ENCODE measurements around the gene HEATR5B.
"Not testable (repeated sequence)": the region's sequence is repeated elsewhere in the genome, so short reads cannot be mapped to it uniquely, and the experiment has no call there.

HEATR5B gene

DNA sequence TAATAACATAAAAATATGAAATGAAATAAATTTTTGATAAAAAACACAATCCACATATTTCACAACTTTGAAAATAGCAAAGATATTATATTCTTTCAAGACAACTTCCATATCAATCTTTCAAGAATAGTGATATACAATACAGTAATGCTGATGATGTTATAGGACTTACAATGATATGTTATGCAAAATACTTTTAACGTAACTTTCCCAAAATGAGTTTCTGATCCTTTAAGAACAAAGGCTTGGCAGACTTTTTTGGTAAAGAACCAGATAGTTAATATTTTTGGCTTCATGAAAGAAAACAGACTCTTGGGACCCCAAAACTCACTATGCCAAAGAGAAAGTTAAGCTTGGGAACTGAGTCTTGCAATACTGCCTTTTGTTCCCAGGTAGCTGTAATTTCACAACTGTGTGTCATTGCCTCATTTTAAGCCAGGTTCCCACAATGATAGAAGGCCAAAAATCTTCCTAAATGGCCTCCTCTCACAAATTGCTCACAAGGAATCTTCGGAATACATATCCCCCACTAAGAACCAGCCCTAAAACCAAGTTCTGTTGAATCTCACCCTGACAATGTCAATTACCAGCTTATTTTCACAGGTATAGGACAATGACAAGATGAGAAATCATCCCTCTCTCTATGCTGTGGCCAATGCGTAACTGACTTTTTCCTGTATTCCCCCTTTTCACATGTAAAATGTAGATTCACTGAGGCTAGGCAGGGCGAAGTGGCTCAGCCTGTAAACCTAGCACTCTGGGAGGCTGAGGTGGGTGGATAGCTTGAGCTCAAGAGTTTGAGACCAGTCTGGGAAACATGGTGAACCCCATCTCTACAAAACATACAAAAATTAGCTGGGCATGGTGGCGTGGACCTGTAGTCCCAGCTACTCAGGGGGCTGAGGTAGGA lies 63.0 kb downstream of the HEATR5B start:
- no peaks in the 10 kb centered on the region for H3K4me1 ChIP-seq (ENCODE audit: control insufficient read depth, insufficient read depth, low read length)
- no CpG with 5 or more reads among the region's 5 CpGs for WGBS (ENCODE audit: insufficient coverage, insufficient read length)
- H3K9me3 ChIP-seq (ENCODE audit: control insufficient read depth, insufficient read depth, low read length): no peaks in the 10 kb centered on the region
- DNase-seq (ENCODE audit: low read depth, low spot score): no peak
- H3K27ac ChIP-seq (ENCODE audit: low read length): no peak overlapping the region
- H3K4me3 ChIP-seq (ENCODE audit: low read length): no peak overlapping the region
- no peaks in the 10 kb centered on the region for H3K36me3 ChIP-seq (ENCODE audit: control insufficient read depth, insufficient read depth, low read length)
- H3K27me3 ChIP-seq (ENCODE audit: control insufficient read depth, insufficient read depth, low read length): no peaks in the 10 kb centered on the region

DNA sequence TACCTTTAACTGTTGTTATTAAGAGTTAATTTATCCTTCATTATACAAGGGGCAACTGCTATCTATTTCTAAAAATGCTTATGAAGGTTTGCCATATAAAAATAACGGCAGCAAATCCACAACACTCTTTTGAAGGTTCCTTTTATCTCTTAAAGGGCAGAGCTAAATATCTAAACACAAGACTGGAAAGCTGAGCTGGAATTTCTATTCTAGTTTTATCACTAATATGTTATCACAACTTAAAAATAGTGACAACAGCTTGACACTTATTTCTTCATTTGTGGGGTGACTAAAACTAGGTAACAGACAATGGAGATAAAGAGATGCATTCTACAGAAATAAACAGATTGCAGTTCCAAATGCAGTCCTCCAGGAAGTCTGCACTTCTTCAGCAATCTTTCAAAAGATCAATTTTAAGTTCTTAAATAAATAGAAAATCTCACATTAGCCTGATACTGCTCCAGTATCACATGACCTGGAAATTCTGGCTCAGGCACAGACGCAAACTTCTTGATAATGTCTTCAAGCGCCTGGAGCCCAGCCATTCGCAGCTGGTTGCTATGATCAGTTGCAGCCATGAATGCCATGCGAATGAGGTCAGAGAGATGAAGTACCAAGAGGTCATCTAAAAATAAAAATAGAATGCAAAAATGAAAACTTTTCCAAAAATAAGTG lies 63.8 kb downstream of the HEATR5B start:
- no CpG with 5 or more reads among the region's 5 CpGs for WGBS (ENCODE audit: insufficient coverage, insufficient read length)
- no peak overlapping the region for H3K4me3 ChIP-seq (ENCODE audit: low read length)
- H3K36me3 ChIP-seq (ENCODE audit: control insufficient read depth, insufficient read depth, low read length): no peaks in the 10 kb centered on the region
- no peak overlapping the region for H3K27ac ChIP-seq (ENCODE audit: low read length)
- DNase-seq (ENCODE audit: low read depth, low spot score): no peak
- no peaks in the 10 kb centered on the region for H3K27me3 ChIP-seq (ENCODE audit: control insufficient read depth, insufficient read depth, low read length)
- no peaks in the 10 kb centered on the region for H3K9me3 ChIP-seq (ENCODE audit: control insufficient read depth, insufficient read depth, low read length)
- no peaks in the 10 kb centered on the region for H3K4me1 ChIP-seq (ENCODE audit: control insufficient read depth, insufficient read depth, low read length)

DNA sequence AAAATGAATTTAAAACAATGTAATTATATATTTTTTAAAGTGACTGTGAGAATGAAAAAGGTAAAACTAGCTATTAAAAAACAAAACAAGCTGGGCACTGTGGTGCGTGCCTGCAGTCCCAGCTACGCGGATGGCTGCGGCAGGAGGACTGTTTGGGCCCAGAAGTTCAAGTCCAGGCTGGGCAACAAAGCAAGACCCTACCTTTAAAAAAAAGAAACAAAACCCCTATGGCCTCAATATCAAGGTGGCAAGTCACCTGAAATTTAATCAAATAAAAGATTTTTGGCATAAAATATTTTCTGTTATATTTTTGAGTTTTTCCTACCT lies 70.9 kb downstream of the HEATR5B start:
- no peak for DNase-seq (ENCODE audit: low read depth, low spot score)
- Histone ChIP-seq H3K4me3 (ENCODE audit: low read length) (no peak overlapping the region), H3K27me3 (ENCODE audit: control insufficient read depth, insufficient read depth, low read length) (no peaks in the 10 kb centered on the region), H3K27ac (ENCODE audit: low read length) (no peak overlapping the region), H3K36me3 (ENCODE audit: control insufficient read depth, insufficient read depth, low read length) (peaks cover 3% of the 10 kb centered on the region; the same call in 1 of the 2 replicates), H3K9me3 (ENCODE audit: control insufficient read depth, insufficient read depth, low read length) (no peaks in the 10 kb centered on the region), H3K4me1 (ENCODE audit: control insufficient read depth, insufficient read depth, low read length) (no peaks in the 10 kb centered on the region)
- WGBS (ENCODE audit: insufficient coverage, insufficient read length): no CpG with 5 or more reads among the region's 4 CpGs

DNA sequence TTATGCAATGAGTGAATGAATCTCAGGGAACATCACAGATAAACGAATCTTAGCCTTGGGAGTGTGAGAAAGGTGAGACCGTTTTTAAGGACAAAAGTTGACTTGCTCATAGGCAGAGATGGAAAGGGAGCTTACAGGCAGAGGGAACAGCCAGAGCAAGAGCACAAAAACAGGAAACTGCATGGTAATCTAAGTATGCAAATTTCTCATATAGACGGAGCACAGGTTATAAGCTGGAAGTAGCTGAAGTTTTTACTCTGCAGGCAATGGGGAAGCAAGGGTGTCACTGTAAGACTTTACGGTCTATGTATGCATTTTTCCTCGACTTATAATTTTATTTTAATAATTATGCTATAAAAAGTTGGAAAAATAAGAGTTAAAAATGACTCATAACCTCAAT lies 73.0 kb downstream of the HEATR5B start:
- peaks cover 3% of the 10 kb centered on the region; the same call in 1 of the 2 replicates for H3K36me3 ChIP-seq (ENCODE audit: control insufficient read depth, insufficient read depth, low read length)

DNA sequence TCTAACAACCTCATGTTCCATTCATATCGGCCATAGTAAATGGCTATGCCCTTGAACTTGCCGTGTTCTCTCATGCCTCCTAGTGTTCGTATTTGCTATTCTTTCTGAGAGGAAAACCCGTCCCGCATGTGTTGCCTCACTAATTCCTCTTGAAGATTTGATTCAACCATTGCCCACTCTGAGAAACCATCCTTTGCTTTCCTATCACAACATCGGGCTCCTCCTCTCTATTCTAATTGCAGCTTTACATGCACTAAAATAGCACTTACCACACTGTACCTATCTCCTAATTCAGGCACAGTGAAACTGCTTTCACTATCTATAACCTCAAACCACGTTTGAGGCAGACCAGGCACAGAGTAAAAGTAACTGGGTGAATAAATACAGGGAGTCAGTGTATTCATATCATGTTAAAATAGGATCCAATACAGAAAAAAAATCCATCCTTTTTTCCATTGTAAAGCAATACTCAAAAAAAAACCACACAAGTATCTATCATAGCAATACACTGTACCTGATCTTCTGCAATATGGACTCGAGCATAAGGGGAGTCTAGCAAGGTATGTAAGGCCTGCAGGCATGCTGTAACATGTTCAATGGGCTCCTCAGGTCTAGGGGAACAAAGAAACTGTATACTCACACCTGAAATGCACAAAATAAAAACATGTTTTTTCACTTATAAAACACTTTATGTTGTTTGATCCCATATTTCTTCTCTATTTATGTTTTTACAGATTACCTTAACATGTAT lies 78.9 kb downstream of the HEATR5B start:
- H3K9me3 ChIP-seq (ENCODE audit: control insufficient read depth, insufficient read depth, low read length): no peaks in the 10 kb centered on the region
- WGBS (ENCODE audit: insufficient coverage, insufficient read length): no CpG with 5 or more reads among the region's 8 CpGs
- H3K27ac ChIP-seq (ENCODE audit: low read length): no peak overlapping the region
- no peak overlapping the region for H3K4me3 ChIP-seq (ENCODE audit: low read length)
- no peaks in the 10 kb centered on the region for H3K27me3 ChIP-seq (ENCODE audit: control insufficient read depth, insufficient read depth, low read length)
- H3K4me1 ChIP-seq (ENCODE audit: control insufficient read depth, insufficient read depth, low read length): no peaks in the 10 kb centered on the region
- H3K36me3 ChIP-seq (ENCODE audit: control insufficient read depth, insufficient read depth, low read length): no peaks in the 10 kb centered on the region; the same call in 1 of the 2 replicates
- DNase-seq (ENCODE audit: low read depth, low spot score): peak; percentile 13

More for the DNA sequence above, 73.0 kb downstream of the HEATR5B start:
- Histone ChIP-seq H3K4me3 (ENCODE audit: low read length) (no peak overlapping the region), H3K9me3 (ENCODE audit: control insufficient read depth, insufficient read depth, low read length) (no peaks in the 10 kb centered on the region), H3K27me3 (ENCODE audit: control insufficient read depth, insufficient read depth, low read length) (no peaks in the 10 kb centered on the region), H3K27ac (ENCODE audit: low read length) (no peak overlapping the region), H3K4me1 (ENCODE audit: control insufficient read depth, insufficient read depth, low read length) (no peaks in the 10 kb centered on the region)
- no peak for DNase-seq (ENCODE audit: low read depth, low spot score)
- no CpG with 5 or more reads among the region's 5 CpGs for WGBS (ENCODE audit: insufficient coverage, insufficient read length)

DNA sequence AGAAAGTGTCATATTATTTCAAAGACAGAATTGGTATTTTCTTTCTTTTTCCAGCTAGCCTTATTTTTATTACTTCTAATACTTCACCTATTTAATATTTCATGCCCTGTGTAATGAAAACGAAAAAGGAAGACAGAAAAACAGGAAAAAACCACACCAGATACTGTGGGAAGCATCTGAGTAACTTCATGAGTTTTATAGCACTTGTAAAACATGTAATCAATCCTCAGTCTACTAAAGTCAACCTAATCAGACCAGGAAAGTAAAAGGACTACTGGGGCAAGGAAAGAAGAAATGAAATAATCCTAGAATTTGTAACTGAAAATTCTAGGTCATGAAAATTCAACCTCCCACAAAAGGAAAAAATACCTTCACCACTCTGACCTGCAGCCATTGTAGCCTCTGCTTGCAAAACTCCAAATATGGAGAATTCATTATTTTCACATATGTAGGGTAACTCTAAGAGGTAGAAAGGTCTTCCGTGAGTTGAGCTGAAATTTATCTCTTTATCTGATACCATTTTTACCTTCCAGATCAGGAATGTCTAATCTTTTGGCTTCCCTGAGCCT lies 83.1 kb downstream of the HEATR5B start:
- Histone ChIP-seq H3K9me3 (ENCODE audit: control insufficient read depth, insufficient read depth, low read length) (no peaks in the 10 kb centered on the region), H3K27me3 (ENCODE audit: control insufficient read depth, insufficient read depth, low read length) (no peaks in the 10 kb centered on the region), H3K4me1 (ENCODE audit: control insufficient read depth, insufficient read depth, low read length) (no peaks in the 10 kb centered on the region), H3K27ac (ENCODE audit: low read length) (no peak overlapping the region), H3K36me3 (ENCODE audit: control insufficient read depth, insufficient read depth, low read length) (no peaks in the 10 kb centered on the region; the same call in 1 of the 2 replicates), H3K4me3 (ENCODE audit: low read length) (no peak overlapping the region)
- no peak for DNase-seq (ENCODE audit: low read depth, low spot score)
- no CpG with 5 or more reads among the region's 2 CpGs for WGBS (ENCODE audit: insufficient coverage, insufficient read length)

DNA sequence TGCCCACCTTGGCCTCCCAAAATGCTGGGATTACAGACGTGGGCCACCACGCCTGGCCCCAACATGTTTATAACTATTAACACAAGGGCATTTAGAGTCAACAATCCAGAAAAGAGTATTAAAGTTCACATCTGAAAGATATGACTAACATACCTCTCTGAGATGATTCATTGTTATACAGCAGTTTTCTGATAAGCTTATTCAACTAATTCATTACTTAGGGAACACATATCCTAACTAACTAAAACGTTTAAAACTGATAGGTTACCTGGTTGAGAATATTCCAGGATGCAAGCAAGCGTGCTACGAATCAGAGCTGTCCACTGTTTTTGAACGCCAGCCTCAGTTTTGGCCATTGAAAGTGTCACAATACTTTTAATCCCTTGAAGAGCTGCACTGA lies 83.9 kb downstream of the HEATR5B start:
- H3K27ac ChIP-seq (ENCODE audit: low read length): no peak overlapping the region

DNA sequence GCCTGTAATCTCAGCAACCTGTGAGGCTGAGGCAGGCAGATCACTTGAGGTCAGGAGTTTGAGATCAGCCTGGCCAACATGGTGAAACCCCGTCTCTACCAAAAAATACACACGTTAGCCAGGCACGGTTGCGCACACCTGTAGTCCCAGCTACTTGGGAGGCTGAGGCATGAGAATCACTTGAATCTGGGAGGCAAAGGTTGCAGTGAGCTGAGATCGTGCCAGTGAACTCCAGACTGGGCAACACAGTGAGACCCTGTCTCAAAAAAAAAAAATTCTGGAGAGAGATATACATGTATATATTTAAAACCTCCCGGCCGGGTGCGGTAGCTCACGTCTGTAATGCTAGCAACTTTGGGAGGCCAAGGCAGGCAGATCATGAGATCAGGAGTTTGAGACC lies 84.8 kb downstream of the HEATR5B start:
- H3K4me1 ChIP-seq (ENCODE audit: control insufficient read depth, insufficient read depth, low read length); H3K27me3 ChIP-seq (ENCODE audit: control insufficient read depth, insufficient read depth, low read length); H3K4me3 ChIP-seq (ENCODE audit: low read length); H3K27ac ChIP-seq (ENCODE audit: low read length); H3K36me3 ChIP-seq (ENCODE audit: control insufficient read depth, insufficient read depth, low read length); DNase-seq (ENCODE audit: low read depth, low spot score); H3K9me3 ChIP-seq (ENCODE audit: control insufficient read depth, insufficient read depth, low read length): not testable (repeated sequence)
- WGBS (ENCODE audit: insufficient coverage, insufficient read length): no CpG with 5 or more reads among the region's 9 CpGs

More for the DNA sequence above, 83.9 kb downstream of the HEATR5B start:
- Histone ChIP-seq H3K36me3 (ENCODE audit: control insufficient read depth, insufficient read depth, low read length) (no peaks in the 10 kb centered on the region; the same call in 1 of the 2 replicates), H3K9me3 (ENCODE audit: control insufficient read depth, insufficient read depth, low read length) (no peaks in the 10 kb centered on the region), H3K4me3 (ENCODE audit: low read length) (no peak overlapping the region), H3K4me1 (ENCODE audit: control insufficient read depth, insufficient read depth, low read length) (no peaks in the 10 kb centered on the region), H3K27me3 (ENCODE audit: control insufficient read depth, insufficient read depth, low read length) (no peaks in the 10 kb centered on the region)
- no CpG with 5 or more reads among the region's 6 CpGs for WGBS (ENCODE audit: insufficient coverage, insufficient read length)
- DNase-seq (ENCODE audit: low read depth, low spot score): no peak

DNA sequence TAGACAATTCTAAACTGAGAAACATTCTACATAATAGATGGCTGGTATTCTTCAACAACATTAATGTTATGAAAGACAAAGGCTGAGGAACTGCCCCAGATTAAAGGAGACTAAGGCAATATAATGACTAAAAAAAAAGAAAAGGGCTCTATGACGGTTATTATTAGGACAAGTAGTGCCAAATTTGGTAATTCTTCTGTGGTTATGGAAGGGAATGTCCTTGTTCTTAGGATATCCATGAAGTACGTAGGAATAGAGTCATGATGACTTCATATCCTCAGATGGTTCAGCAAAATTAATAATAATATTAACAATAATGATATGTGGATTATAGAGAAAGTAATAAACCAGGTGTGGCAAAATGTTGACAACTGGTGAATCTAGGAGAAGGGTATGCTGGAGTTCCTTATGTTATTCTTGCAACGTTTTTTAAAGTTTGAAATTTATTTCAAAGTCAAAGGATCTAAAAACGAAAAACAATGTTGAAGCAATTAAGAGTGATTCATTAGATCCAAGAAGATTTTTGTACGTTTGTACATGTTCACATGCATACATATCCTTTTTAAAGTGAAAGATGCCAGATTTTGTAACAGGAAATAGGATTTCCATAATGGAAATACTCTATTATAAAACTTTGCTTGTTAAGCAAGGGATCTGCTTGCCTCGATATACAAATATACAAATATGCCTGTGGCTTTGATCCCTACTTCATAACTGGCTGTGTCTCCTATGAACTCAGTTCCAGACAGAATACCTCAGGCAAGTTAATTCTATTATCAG lies 90.1 kb downstream of the HEATR5B start:
- Histone ChIP-seq H3K27me3 (ENCODE audit: control insufficient read depth, insufficient read depth, low read length) (no peaks in the 10 kb centered on the region), H3K27ac (ENCODE audit: low read length) (no peak overlapping the region), H3K9me3 (ENCODE audit: control insufficient read depth, insufficient read depth, low read length) (no peaks in the 10 kb centered on the region), H3K4me3 (ENCODE audit: low read length) (no peak overlapping the region), H3K4me1 (ENCODE audit: control insufficient read depth, insufficient read depth, low read length) (no peaks in the 10 kb centered on the region), H3K36me3 (ENCODE audit: control insufficient read depth, insufficient read depth, low read length) (no peaks in the 10 kb centered on the region)
- WGBS (ENCODE audit: insufficient coverage, insufficient read length): no CpG with 5 or more reads among the region's 6 CpGs
- DNase-seq (ENCODE audit: low read depth, low spot score): no peak

All from iPS DF 6.9 (cell line).